ENCODE measurements around the gene BRD1.

- TF ChIP-seq CTCF (IDR thresholded peaks at IDR 0.05; ENCODE audit: poor library complexity, severe bottlenecking) = no peak
- no peak for TF ChIP-seq REST (IDR thresholded peaks at IDR 0.05; ENCODE audit: borderline replicate concordance)
- no peak for TF ChIP-seq MXI1 (conservative IDR thresholded peaks at IDR 0.05; ENCODE audit: poor library complexity, severe bottlenecking)
- TF ChIP-seq EP300 (conservative IDR thresholded peaks at IDR 0.05; ENCODE audit: poor library complexity, severe bottlenecking) = no peak
- no peak for TF ChIP-seq RAD21 (conservative IDR thresholded peaks at IDR 0.05)
- no peak for TF ChIP-seq EZH2 (IDR thresholded peaks at IDR 0.05; ENCODE audit: borderline replicate concordance, insufficient read depth, low read length, poor library complexity, severe bottlenecking)
Observed at GRCh38 chr22:49780698-49781288, 46.9 kb downstream of the BRD1 start.

Data from neural cell (in vitro differentiated cells).